Stimulated activated CD8-positive, alpha-beta memory T cell treated with anti-CD3 and anti-CD28 coated beads, Interleukin-7, amount 100 ng/mL, for 24 hours (primary cell): ENCODE data around the gene CCDC59.

Experiments used
- DNase-seq: peaks from one replicate; pipeline ENCODE4 v3.0.0-alpha.2; 2020; ENCODE audit warnings: low read depth

CCDC59 gene

DNA sequence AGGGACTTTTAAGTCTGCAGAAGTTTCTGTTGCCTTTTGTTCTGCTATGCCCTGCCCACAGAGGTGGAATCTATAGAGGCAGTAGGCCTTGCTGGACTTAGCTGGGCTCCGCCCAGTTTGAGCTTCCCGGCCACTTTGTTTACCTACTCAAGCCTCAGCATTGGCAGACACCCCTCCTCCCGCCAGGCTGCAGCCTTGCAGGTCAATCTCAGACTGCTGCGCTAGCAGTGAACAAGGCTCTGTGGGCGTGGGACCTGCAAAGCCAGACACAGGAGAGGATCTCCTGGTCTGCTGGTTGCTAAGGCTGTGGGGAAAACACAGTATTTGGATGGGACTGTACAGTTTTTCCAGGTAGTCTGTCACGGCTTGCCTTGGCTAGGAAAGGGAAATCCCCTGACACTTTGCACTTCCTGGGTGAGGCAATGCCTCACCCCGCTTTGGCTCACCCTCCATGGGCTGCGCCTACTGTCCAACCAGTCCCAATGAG, 43.7 kb downstream of the CCDC59 start:
- no peak for DNase-seq
